Measurements from ENCODE around the gene KLF6. TPM values are rescaled to one million over a fixed set of nuclear protein-coding genes. Genes with fewer than 3 reads are reported as not detected.

Gene KLF6
- total and polyA plus RNA-seq, 9 of the 15 experiments (the other 6 are each of a cell fraction or from before 2014, with no cell fraction given): 3.2 to 23.9 (median 8.0) TPM

DNA sequence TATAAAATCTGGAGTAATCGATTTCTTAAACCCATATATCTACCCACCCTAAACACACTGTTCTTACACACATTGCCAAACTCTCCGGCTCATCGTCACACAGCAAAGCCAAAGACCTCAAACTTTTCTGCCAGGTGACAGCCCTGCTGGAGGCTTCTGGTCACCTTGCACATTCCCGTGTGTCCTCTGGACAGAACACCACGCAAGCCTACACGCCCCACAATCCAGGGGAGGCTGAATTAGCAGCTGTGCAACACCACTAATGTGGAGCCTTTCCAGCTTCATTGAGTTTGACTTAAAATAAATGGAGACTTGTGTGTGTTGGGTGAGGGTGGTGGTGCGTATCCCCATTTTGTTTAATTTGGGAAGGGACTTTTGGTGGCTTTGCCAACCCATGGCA, 38.4 kb downstream of the KLF6 start:
- H3K9me1 ChIP-seq (ENCODE audit: control insufficient read depth, insufficient read depth, low read length): no peaks in the 10 kb centered on the region
- H4K20me1 ChIP-seq (replicated peaks; ENCODE audit: control insufficient read depth, insufficient read depth, low read length): no peaks in the 10 kb centered on the region
- no peaks in the 10 kb centered on the region for H3K36me3 ChIP-seq (ENCODE audit: control insufficient read depth, insufficient read depth, low read length)
- ATAC-seq (peak; percentile 56), FAIRE-seq (no peak), DNase-seq (ENCODE audit: extremely low read depth in 1 of 4, low spot score in 3 of 4) (no peak)
- BruUV-seq (replicated peaks): no TSS peak
- no peak overlapping the region for H3K27ac ChIP-seq (ENCODE audit: extremely low read depth, low read depth, low read length)
- CTCF ChIA-PET (ENCODE audit: low intra/inter-chr PET ratio): no interaction called here
- no peak overlapping the region for H2AFZ ChIP-seq (ENCODE audit: low read depth, low read length)
- H3K27me3 ChIP-seq (ENCODE audit: control insufficient read depth in 2 of 2, insufficient read depth in 2 of 2, low read length in 2 of 2): peaks cover 0 to 6% of the 10 kb centered on the region in 2 experiments; a peak in 1 of 5 replicates
- in situ Hi-C loops (cut with MboI): no loop called here
- no peak for TF ChIP-seq DPF2 (IDR thresholded peaks at IDR 0.05)
- no peak for TF ChIP-seq PRMT5 (CRISPR knock-in tag; IDR thresholded peaks at IDR 0.05)
- TF ChIP-seq CCNT2 (IDR thresholded peaks at IDR 0.05; ENCODE audit: borderline replicate concordance, extremely low read depth, insufficient read length, low read depth, low read length): no peak
- no peak for TF ChIP-seq GABPB2 (CRISPR knock-in tag; conservative IDR thresholded peaks at IDR 0.05)
- TF ChIP-seq SIRT6 (IDR thresholded peaks at IDR 0.05; ENCODE audit: low read depth, low read length): no peak
- no peak for TF ChIP-seq ZNF24 (IDR thresholded peaks at IDR 0.05)
- TF ChIP-seq AFF1 (IDR thresholded peaks at IDR 0.05; ENCODE audit: low read depth in 1 of 2, partially characterized antibody in 2 of 2): no peak
- H3K4me1 ChIP-seq (replicated peaks in 1 of 2; ENCODE audit: control insufficient read depth in 2 of 2, insufficient read depth in 2 of 2, low read length in 2 of 2): peaks cover 5 to 12% of the 10 kb centered on the region in 2 experiments; a peak in 4 of 5 replicates
- 39% methylated on average over 5 of the region's 7 CpGs for WGBS (ENCODE audit: insufficient coverage, low coverage, missing lambda C conversion rate)
- intact Hi-C loops (cut with micrococcal nuclease): no loop called here
- H3K9me3 ChIP-seq (replicated peaks; ENCODE audit: control insufficient read depth, insufficient read depth, low read depth, low read length): no peaks in the 10 kb centered on the region
- no peak overlapping the region for H3K4me2 ChIP-seq (ENCODE audit: insufficient read depth, low read length)
- H3K4me3 ChIP-seq: no peak overlapping the region
- no peak overlapping the region for H3K9ac ChIP-seq (ENCODE audit: insufficient read depth in 1 of 2, low read depth in 2 of 2, low read length in 2 of 2)
- POLR2A ChIA-PET: interaction anchor here (0.6 kb wide), 1 partner anchor 10 kb away, joined by 3 read pairs; no protein-coding TSS in a partner anchor
- H3K79me2 ChIP-seq (ENCODE audit: control insufficient read depth, insufficient read depth, low read length): no peaks in the 10 kb centered on the region

All from K562 (cell line).